GM21723 (cell line): ENCODE results near the gene APBB1.

Experiments
- ATAC-seq: cut with Tn5 transposase; IDR thresholded peaks from one replicate; pipeline ENCODE4 v1.9.1; 2021; ENCODE audit warnings: mild to moderate bottlenecking, moderate library complexity; ENCODE audit not compliant: unreplicated experiment

Gene APBB1

GRCh38 chr11:6419009-6419631 is at the start of gene APBB1:
Gene APBB1, minus strand, starts transcription at chr11:6419094. Its CDS starts 7,747 bp downstream, at chr11:6411347.
- peak; percentile 70 for ATAC-seq

DNA sequence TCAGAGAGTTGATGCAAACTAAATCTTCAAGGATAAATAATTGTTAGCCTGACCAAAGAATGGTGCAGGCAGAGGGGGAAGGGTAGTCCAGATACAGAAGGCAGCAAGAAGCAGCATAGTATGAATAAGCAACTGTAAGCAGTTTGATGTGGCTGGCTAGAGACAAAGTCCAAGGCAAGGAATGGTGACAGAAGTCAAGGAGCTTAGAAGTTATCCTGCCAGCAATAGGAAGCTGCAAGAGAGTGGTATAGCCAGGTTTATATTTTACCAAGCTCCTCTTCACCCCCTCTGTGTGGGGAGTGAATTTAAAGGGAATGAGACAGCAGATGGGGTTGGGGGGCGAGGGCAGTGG is 40.2 kb upstream of the APBB1 start:
- no peak for ATAC-seq

DNA sequence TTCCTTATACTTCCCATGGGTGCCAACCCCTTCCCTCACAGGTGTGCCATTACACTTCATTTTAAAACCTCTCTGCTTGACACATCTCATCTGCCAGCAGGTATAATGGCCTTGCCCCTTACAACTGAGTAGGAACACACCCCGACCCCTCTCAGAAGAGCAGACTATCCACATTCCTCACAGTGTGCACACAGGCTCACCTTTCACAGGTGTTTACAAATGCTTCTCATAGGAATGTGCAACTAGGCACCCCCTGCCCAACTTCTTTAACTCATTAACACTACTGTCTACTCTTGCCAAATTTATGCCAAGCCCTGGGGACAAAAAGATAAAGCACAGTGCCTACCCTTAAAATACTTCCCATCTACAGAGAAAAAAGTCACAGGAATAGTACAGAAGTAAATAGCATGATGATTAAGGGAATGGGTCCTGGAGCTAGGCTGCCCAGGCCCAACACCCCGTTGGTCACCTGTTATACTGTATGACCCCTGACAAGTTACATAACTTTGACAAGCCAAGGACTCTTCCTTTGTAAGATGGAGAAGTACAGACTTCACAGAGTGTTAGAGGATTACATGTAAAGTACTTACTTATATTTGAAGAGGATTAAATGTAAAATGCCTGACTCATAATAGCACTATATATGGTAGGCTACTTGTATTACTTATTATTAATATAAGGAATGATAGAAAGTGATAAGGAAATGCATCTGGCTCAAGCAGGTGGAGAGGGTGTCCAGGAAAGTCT is 39.6 kb upstream of the APBB1 start:
- ATAC-seq, result no peak

- ATAC-seq, result no peak
Observed at GRCh38 chr11:6457581-6458320, 38.9 kb upstream of the APBB1 start.

DNA sequence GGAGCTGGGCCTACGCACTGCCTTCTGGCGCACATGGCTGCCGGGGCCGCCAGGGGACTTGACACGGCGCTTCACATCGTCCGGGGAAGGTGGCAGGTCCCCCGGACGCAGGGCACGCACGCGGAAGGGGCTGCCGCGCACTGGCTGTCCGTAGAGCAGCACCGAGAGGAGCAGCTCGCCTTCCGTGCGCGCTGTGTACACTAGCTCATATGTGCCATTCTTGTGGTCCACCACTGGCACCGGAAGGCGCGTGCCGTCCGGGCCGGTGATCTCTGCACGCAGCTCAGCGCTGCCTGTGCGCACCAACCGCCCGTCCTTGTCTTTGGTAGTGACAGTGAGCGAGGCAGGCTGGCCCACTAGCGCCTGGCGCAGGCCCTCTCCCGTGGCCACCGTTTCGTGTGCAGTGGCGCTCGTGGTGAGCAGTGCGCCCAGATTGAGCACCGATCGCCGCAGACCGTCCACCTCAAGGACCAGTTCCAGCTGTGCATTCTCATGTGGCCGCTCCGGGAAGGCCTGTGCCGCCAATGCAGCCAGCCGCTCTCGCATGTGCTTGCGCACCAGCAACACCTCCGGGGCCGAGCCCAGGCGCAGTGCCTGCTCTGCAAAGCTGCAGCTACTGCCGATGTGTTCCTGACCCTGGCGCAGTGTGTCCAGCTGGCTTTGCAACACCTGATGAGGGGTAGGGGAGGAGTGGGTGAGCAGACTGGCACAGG is 37.6 kb upstream of the APBB1 start:
- ATAC-seq, result no peak

DNA sequence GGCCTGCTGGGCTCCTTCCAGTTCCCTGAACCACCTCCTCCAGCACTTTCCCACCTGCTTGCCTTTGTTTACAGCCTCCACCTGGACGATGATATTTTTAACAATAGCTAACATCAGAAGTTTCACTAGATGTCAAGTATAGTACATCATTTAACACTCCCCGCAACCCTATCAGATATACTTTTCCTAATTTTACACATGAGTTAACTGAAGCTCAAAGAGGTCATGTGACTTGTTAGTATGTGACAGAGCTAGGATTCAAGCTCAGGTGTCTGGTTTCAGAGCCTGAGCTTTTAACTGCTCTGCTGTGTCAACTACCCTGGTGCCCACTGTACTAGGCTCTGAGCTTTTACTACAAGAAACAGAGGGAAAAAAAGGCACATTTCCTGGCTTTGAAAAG is 36.2 kb upstream of the APBB1 start:
- no peak for ATAC-seq

- ATAC-seq, result no peak
Observed at GRCh38 chr11:6453152-6453551, 34.3 kb upstream of the APBB1 start.

DNA sequence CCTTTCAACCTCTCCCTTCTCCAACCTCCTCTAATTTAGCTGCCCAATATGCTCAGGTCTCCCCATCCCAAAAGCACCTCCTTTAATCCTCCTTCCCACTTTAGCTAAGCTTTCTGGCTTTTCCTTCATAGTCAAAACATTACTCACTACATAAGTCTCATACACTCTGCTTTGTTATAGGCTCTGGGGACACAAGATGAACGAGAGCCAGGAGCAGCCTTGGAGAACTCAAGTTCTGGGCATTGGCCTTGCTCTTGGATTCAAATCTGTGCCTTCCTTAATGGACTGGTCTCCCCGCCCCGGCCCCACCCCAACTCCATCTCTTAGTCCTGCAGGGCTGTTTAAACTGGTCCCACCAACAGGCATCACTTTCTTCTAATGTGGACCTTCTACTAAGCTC is 33.3 kb upstream of the APBB1 start:
- ATAC-seq, result no peak

GRCh38 chr11:6448574-6448973 is 29.7 kb upstream of the APBB1 start:
- no peak for ATAC-seq

DNA sequence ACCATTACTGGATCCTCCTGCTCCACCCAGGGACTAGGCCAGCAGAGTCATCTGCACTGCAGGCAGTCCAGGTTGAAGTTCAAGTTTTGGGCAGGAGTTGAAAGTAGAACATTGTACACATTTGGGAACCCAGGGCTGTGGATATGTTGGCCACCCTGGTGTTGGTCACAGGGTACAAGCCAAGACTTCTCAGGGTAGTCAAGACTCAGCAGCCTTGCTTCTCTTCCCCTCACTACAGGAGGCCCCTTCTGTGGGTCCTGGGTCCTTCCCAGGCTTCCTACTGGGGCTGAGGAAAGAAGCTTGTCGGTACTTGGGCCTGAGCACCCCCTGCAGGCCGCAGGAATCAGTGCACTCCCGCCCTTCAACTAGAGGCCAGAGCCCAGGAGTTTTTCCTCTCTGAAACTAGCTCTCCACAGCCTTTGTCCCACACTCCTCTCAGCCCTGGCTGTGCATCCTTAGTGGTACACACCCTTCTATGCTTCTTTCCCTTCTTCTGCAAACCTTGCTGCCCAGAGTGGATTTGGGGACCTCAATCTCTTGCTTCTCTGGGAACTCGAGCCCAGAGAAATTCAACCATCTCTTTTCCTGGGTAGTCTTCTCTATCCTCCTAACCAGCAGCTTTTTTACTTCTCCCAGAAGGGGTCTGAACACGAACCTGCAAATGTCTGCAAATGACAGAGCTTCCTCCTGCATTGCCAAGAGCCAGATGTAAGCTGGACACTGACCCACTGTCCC is 24.5 kb upstream of the APBB1 start:
- peak; percentile 84 for ATAC-seq

- no peak for ATAC-seq
Observed at GRCh38 chr11:6442441-6442840, 23.5 kb upstream of the APBB1 start.

DNA sequence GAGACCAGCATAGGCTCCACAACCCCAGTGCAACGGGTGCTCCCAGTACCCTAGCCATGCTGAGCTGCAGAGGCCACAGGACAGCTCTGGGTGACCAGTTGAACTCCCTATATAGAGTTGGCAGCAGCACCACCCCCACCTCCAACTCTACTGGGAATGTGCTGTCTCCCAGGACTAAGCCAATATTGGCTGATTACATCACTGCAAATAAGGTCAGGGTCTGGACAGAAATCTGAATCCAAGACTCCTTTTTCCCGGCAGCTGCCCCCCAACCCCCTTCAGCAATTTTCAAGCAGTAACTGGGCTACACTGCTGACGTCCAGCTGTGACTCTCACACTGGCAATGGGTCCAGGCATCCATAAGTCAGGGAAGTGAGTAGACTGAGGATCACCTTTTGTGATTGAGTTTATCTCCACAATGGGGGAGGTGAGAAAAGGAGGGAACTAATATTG is 22.0 kb upstream of the APBB1 start, which contains the start of gene HPX:
HPX (minus strand) TSS at position 82 of the 453 bp plus-strand sequence; CDS start at position 58, 24 bp downstream.
- ATAC-seq, result no peak

GRCh38 chr11:6438979-6439571 is 20.2 kb upstream of the APBB1 start:
- ATAC-seq, result no peak

GRCh38 chr11:6437993-6438392 is 19.1 kb upstream of the APBB1 start:
- no peak for ATAC-seq

DNA sequence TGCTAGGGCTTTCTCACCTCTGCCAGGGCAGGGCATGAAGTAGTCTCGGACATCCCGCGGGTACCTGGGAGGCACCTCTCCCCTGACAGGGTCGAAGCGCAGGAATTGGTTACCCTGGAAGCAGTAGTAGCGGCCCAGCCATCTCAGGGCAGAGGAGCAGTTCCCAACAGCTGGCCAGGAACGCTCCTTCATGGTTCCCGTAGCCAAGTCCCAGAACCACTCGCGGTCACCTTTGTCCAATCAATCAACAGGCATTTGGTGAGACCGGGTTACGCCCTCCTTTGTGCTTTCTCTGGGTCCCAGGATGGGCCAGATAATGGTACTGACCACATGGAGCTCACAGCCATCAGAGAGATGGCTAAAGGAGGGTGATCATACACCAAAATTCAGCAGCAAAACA is 18.5 kb upstream of the APBB1 start:
- no peak for ATAC-seq

DNA sequence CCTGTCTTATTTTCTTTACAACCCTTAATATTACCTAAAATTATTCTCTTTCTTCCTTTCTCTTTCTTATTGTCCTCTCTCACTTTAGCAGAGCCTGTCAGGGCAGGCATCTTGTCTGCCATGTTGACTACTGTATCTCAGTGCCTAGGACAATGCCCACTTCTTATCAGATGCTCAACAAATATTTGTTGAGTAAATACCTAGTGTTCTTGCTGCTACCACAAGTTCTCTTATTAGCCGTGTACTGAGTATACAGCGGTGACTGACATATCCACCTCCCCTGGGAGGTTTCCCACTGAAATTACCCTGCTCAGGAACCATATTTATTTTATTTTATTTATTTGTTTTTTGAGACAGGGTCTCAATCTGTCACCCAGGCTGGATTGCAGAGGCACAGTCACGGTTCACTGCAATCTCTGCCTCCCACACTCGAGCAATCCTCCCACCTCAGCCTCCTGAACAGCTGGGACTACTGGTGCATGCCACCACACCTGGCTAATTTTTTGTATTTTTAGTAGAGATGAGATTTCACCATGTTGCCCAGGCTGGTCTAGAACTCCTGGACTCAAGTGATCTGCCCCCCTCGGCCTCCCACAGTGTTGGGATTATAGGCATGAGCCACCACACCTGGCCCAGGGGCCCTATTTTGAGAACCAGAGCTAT is 15.2 kb upstream of the APBB1 start:
- ATAC-seq, result peak; percentile 55

GRCh38 chr11:6431861-6432260 is 13.0 kb upstream of the APBB1 start:
- no peak for ATAC-seq

- ATAC-seq, result no peak
Observed at GRCh38 chr11:6427516-6427915, 8.6 kb upstream of the APBB1 start.

DNA sequence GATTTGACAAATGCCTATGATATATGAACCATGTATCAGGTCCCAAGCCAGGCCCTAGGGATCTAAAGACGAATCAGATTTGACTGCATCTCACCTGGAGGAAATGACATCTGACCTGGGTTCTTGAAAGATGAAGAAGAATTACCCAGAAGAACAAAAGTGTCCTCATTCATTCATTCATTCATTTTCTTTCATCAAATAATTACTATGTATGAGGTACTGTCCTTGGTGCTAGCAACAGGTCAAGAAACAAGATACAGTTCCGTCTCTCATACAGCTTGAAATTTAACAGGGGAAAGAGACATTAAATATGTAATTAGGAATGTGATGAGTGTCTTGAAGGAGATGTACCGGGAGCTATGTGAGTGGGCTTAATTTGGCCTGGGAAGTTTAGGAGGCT is 1.8 kb upstream of the APBB1 start:
- ATAC-seq, result no peak
